NB4 (cell line): ENCODE results near the gene CFAP65.

Experiments
- DNase-seq: peaks from one replicate; pipeline ENCODE4 v3.0.0; 2010; ENCODE audit warnings: low read depth
- H3K4me3 ChIP-seq: one replicate; pipeline ENCODE4 v1.5.1; 2011; ENCODE audit warnings: mild to moderate bottlenecking, low read depth, low read length, moderate library complexity
- MYC ChIP-seq: IDR thresholded peaks from 2 replicates; pipeline ENCODE4 v1.6.1; 2011; ENCODE audit warnings: low read depth, low read length
- POLR2A ChIP-seq: IDR thresholded peaks from 2 replicates; pipeline ENCODE4 v1.6.1; 2011; ENCODE audit warnings: mild to moderate bottlenecking; ENCODE audit not compliant: insufficient read length; ENCODE audit errors: extremely low read depth
- TF ChIP-seq, protein P1 (sequence below): IDR thresholded peaks from one replicate; pipeline ENCODE4 v1.5.1; 2012; ENCODE audit warnings: low read depth, low read length
- TF ChIP-seq, protein P2 (sequence below): IDR thresholded peaks from 2 replicates; pipeline ENCODE4 v1.6.1; 2011; ENCODE audit warnings: low read depth, low read length

CFAP65 gene

DNA sequence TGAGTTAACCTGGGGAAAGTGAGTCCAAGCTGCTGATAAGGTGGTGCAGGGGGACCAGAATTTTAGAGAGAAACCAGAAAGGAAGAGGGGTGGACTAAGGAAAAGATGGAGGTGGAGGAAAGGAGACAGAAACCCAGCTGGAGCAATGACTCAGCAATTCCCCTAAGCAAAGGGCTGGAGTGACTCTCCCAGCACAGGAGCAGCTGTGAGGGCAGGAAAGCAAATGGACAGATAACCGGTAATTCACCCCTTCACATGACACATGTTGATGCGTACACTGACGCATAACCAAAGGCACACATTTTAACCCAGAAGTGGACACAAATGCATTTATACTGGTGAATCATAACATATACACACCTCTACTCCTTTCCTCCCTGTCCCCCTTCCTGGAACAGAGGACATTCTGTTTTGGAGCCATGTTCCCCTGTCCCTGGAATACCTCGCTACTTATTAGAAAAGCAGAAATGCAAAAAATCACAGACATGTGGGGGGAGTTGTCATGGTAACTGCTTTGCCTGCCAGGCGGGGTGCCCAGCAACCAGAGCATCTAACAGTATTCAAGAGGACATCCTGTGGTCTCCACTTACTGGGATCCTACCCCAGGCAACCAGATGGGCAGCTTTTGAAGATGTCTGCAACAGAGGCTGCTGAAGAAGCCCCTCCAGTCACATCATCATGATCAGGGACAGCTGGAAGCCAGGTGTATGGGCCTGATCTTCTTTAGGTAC lies 77.1 kb downstream of the CFAP65 start:
- no peak for DNase-seq
- no peak for TF ChIP-seq POLR2A
- TF ChIP-seq, protein P1, sequence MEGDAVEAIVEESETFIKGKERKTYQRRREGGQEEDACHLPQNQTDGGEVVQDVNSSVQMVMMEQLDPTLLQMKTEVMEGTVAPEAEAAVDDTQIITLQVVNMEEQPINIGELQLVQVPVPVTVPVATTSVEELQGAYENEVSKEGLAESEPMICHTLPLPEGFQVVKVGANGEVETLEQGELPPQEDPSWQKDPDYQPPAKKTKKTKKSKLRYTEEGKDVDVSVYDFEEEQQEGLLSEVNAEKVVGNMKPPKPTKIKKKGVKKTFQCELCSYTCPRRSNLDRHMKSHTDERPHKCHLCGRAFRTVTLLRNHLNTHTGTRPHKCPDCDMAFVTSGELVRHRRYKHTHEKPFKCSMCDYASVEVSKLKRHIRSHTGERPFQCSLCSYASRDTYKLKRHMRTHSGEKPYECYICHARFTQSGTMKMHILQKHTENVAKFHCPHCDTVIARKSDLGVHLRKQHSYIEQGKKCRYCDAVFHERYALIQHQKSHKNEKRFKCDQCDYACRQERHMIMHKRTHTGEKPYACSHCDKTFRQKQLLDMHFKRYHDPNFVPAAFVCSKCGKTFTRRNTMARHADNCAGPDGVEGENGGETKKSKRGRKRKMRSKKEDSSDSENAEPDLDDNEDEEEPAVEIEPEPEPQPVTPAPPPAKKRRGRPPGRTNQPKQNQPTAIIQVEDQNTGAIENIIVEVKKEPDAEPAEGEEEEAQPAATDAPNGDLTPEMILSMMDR: no peak
- TF ChIP-seq, protein P2, sequence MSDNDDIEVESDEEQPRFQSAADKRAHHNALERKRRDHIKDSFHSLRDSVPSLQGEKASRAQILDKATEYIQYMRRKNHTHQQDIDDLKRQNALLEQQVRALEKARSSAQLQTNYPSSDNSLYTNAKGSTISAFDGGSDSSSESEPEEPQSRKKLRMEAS: no peak
- no peak for TF ChIP-seq MYC
- no peak overlapping the region for H3K4me3 ChIP-seq

DNA sequence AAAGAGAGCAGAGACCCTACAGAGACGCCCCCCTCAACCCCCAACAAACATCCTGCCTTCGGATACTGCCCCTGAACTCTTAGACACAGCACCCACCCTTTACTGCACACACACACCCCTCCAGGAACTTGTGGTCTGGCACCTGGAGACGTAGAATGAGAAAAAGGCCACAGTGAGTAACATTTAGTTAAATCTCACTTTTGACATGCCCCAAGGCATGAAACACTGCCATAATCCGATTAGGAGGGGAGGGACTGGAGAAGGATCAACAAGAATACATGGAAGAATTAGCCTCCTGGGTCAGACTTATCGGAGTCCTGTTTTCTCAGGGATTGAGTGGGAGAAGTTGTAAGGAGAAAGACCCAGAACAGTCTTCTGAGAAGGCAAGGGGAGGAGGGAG lies 77.7 kb downstream of the CFAP65 start:
- H3K4me3 ChIP-seq: no peak overlapping the region
- no peak for TF ChIP-seq POLR2A
- TF ChIP-seq, protein P2: no peak
- TF ChIP-seq, protein P1: no peak
- no peak for TF ChIP-seq MYC
- no peak for DNase-seq

- TF ChIP-seq, protein P1: no peak
- TF ChIP-seq MYC (no peak), POLR2A (no peak)
- TF ChIP-seq, protein P2: no peak
- H3K4me3 ChIP-seq: no peak overlapping the region
- DNase-seq: peak; percentile 65
These were observed 78.3 kb downstream of the CFAP65 start for GRCh38 chr2:218962859-218963492.

GRCh38 chr2:218961651-218962570 lies 79.4 kb downstream of the CFAP65 start:
- H3K4me3 ChIP-seq: no peak overlapping the region
- DNase-seq: no peak
- TF ChIP-seq MYC (no peak), POLR2A (no peak)
- TF ChIP-seq, protein P2: no peak
- TF ChIP-seq, protein P1: no peak

DNA sequence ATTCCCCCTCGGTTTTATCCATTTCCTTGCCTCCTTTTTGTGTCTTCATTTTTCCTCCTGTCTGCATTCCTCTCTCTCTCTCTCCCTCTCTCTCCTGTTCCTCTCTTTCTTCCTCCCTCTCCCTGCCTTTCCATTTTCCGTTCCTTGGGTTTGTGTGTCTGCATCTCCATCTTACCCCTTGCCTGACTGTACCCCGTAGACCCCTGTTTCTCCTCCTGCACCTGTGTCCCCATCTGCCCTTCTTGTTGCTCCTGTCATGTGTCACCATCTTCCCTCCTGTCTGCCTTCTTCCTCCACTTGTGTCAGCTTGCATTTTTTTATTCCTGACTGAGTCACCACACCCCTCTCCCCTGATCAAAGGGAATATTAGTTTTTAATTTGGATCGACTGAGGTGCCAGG lies 80.1 kb downstream of the CFAP65 start:
- no peak overlapping the region for H3K4me3 ChIP-seq
- TF ChIP-seq MYC (no peak), POLR2A (no peak)
- TF ChIP-seq, protein P2: no peak
- TF ChIP-seq, protein P1: no peak
- DNase-seq: no peak
